G401.6 (cell line): ENCODE measurements around the gene FGFBP2.
"Not testable (repeated sequence)": the region's sequence is repeated elsewhere in the genome, so short reads cannot be mapped to it uniquely, and the experiment has no call there.

Experiments used
- FAIRE-seq: peaks from 2 replicates; lab custom pipeline; 2012; peaks lifted over from hg19 to GRCh38; lab: Jason Lieb, UNC

The FGFBP2 gene

GRCh38 chr4:15928883-15929282, 34.1 kb downstream of the FGFBP2 start:
- no peak for FAIRE-seq

GRCh38 chr4:15926486-15926885, 36.5 kb downstream of the FGFBP2 start:
- no peak for FAIRE-seq

- no peak for FAIRE-seq
Measured at GRCh38 chr4:15925830-15926229, 37.1 kb downstream of the FGFBP2 start.

GRCh38 chr4:15921592-15921932, 41.4 kb downstream of the FGFBP2 start:
- no peak for FAIRE-seq

GRCh38 chr4:15920723-15921591, 42.0 kb downstream of the FGFBP2 start:
- no peak for FAIRE-seq

GRCh38 chr4:15918484-15919129, 44.4 kb downstream of the FGFBP2 start:
- FAIRE-seq, result no peak

GRCh38 chr4:15917297-15917696, 45.7 kb downstream of the FGFBP2 start:
- FAIRE-seq, result no peak

- not testable (repeated sequence) for FAIRE-seq
Measured at GRCh38 chr4:15916358-15916757, 46.6 kb downstream of the FGFBP2 start.

GRCh38 chr4:15914736-15915135, 48.2 kb downstream of the FGFBP2 start:
- FAIRE-seq, result no peak

- no peak for FAIRE-seq
Measured at GRCh38 chr4:15914291-15914690, 48.7 kb downstream of the FGFBP2 start.

- no peak for FAIRE-seq
Measured at GRCh38 chr4:15913631-15913970, 49.4 kb downstream of the FGFBP2 start.

GRCh38 chr4:15912961-15913630, 49.9 kb downstream of the FGFBP2 start:
- FAIRE-seq, result no peak

- FAIRE-seq, result no peak
Measured at GRCh38 chr4:15912236-15912635, 50.7 kb downstream of the FGFBP2 start.
